HepG2 (cell line): Measurements from ENCODE around the gene AKAP9. TPM values are rescaled to one million over a fixed set of nuclear protein-coding genes. Genes with fewer than 3 reads are reported as not detected.

Experiments used
- ATAC-seq: fragments of 200-7000 bp; cut with Tn5 transposase; 3 replicates; pipeline ENCODE4 v1.9.1; 2020; ENCODE audit warnings: mild to moderate bottlenecking, moderate library complexity
- BruUV-seq: library from RNA; stranded (reverse); fragments of 400-500 nt; replicated peaks from 2 replicates; lab custom pipeline; 2021; lab: Mats Ljungman, UMichigan
- CTCF ChIA-PET: fragments of 300-600 bp; formaldehyde crosslinking; extraction: SDS; loops from one replicate; lab custom pipeline; 2021; ENCODE audit warnings: low total read pairs, inconsistent platforms, low intra/inter-chr PET ratio; lab: Yijun Ruan, JAX
- POLR2A ChIA-PET: fragments of 350-600 bp; sonication (Branson Sonifier 250); formaldehyde crosslinking; loops from one replicate; lab custom pipeline; 2020; ENCODE audit warnings: antibody characterized with exemption, inconsistent platforms; lab: Yijun Ruan, JAX
- DNase-seq: peaks from one replicate; pipeline ENCODE4 v3.0.0-alpha.2; 2015; ENCODE audit warnings: low spot score
- FAIRE-seq: peaks from 3 replicates; lab custom pipeline; 2011; peaks lifted over from hg19 to GRCh38; lab: Jason Lieb, UNC
- H2AFZ ChIP-seq: one replicate; pipeline ENCODE4 v1.6.1; 2011; ENCODE audit warnings: low read length, inconsistent platforms
- H3K27ac ChIP-seq: fragments of 300-600 bp; 3 replicates; pipeline ENCODE4 v1.8.0; 2011; ENCODE audit warnings: mixed run types, mild to moderate bottlenecking, mixed read lengths, low read length, inconsistent platforms; ENCODE audit not compliant: insufficient read depth; ENCODE audit errors: extremely low read length
- H3K27me3 ChIP-seq, 2 experiments: fragments of 200-600 bp in 1 of 2; 2 replicates in 1 of 2; 3 replicates in 1 of 2; pipeline versions ENCODE4 v1.6.0 to v1.8.0; 2011; ENCODE audit warnings: low read length in 2 of 2, mild to moderate bottlenecking in 2 of 2, moderate library complexity in 2 of 2, inconsistent platforms in 1 of 2; ENCODE audit not compliant: insufficient read depth in 2 of 2, control insufficient read depth in 1 of 2
- H3K36me3 ChIP-seq, 2 experiments: fragments of 200-600 bp in 1 of 2; replicated peaks in 1 of 2; 2 replicates in 1 of 2; 3 replicates in 1 of 2; pipeline versions ENCODE4 v1.5.1 to v1.8.0; 2011; ENCODE audit warnings: low read length in 2 of 2, inconsistent platforms in 1 of 2; ENCODE audit not compliant: insufficient read depth in 2 of 2, control insufficient read depth in 1 of 2
- H3K4me1 ChIP-seq: 2 replicates; pipeline ENCODE4 v1.5.1; 2012; ENCODE audit warnings: low read length, inconsistent platforms; ENCODE audit not compliant: insufficient read depth
- H3K4me2 ChIP-seq: 2 replicates; pipeline ENCODE4 v1.6.0; 2011; ENCODE audit warnings: low read depth, low read length, inconsistent platforms
- H3K4me3 ChIP-seq, 3 experiments: fragments of 200-600 bp in 1 of 3; sonication (generic), shearing (Covaris generic) in 1 of 3; replicated peaks in 1 of 3; 2 replicates each; pipeline ENCODE4 v1.5.1; 2011 to 2016; ENCODE audit warnings: low read length in 3 of 3, inconsistent platforms in 2 of 3, low read depth in 2 of 3, mild to moderate bottlenecking in 2 of 3, control low read depth in 1 of 3, mixed read lengths in 1 of 3; ENCODE audit not compliant: insufficient read depth in 1 of 3
- H3K79me2 ChIP-seq: one replicate; pipeline ENCODE4 v1.6.1; 2011; ENCODE audit warnings: low read length, inconsistent platforms; ENCODE audit not compliant: insufficient read depth
- H3K9ac ChIP-seq: 2 replicates; pipeline ENCODE4 v1.6.0; 2011; ENCODE audit warnings: mild to moderate bottlenecking, low read depth, low read length, inconsistent platforms; ENCODE audit not compliant: insufficient read depth
- H3K9me3 ChIP-seq: 2 replicates; pipeline ENCODE4 v1.5.1; 2012; ENCODE audit warnings: mild to moderate bottlenecking, low read length
- H4K20me1 ChIP-seq: 2 replicates; pipeline ENCODE4 v1.6.0; 2011; ENCODE audit warnings: inconsistent platforms, mild to moderate bottlenecking, low read length, moderate library complexity; ENCODE audit not compliant: insufficient read depth
- ARNTL ChIP-seq: sonication (generic); formaldehyde crosslinking; IDR thresholded peaks from 2 replicates; pipeline ENCODE4 v1.4.0; 2020; ENCODE audit warnings: mild to moderate bottlenecking, missing genetic modification reagents
- KLF6 ChIP-seq: IDR thresholded peaks from 2 replicates; pipeline ENCODE4 v1.8.0; 2016; ENCODE audit warnings: missing biosample characterization, missing genetic modification reagents
- NR2F6 ChIP-seq, 2 experiments: IDR thresholded peaks; 2 replicates each; pipeline ENCODE4 v1.6.1; 2016; ENCODE audit warnings: antibody characterized with exemption in 1 of 2, mild to moderate bottlenecking in 1 of 2
- RFXANK ChIP-seq: IDR thresholded peaks from 2 replicates; pipeline ENCODE4 v1.6.1; 2016
- TEAD2 ChIP-seq: sonication (generic); formaldehyde crosslinking; IDR thresholded peaks from 2 replicates; pipeline ENCODE4 v1.9.0; 2021; ENCODE audit warnings: missing genetic modification reagents
- ZBTB3 ChIP-seq: sonication (generic); formaldehyde crosslinking; IDR thresholded peaks from 2 replicates; pipeline ENCODE4 v1.4.0; 2020; ENCODE audit warnings: low read depth, mild to moderate bottlenecking, moderate library complexity, missing genetic modification reagents, borderline replicate concordance
- ZNF652 ChIP-seq: IDR thresholded peaks from 2 replicates; pipeline ENCODE4 v1.6.1; 2016; ENCODE audit warnings: low read depth, borderline replicate concordance
- WGBS: methylation state at CpG from one replicate; pipeline ENCODE4 v1.1.6; 2017; ENCODE audit warnings: low lambda C conversion rate; 5-methylcytosine and 5-hydroxymethylcytosine counted together
- in situ Hi-C: cut with HindIII; loops from 2 replicates; pipeline ENCODE4 v1.10.0; 2017; ENCODE audit warnings: low pct_unique_long_range_greater_than_20kb; ENCODE audit not compliant: extremely low pct_ligation_motif_present
- intact Hi-C: fragments of 100-400 bp; cut with micrococcal nuclease; formaldehyde crosslinking; loops from one replicate; pipeline ENCODE4 v1.10.0; 2022; ENCODE audit not compliant: unreplicated experiment
- polyA plus RNA-seq, 8 experiments: library from polyadenylated mRNA; depleted of rRNA in 3 of 8; stranded (reverse) in 7 of 8; unstranded in 1 of 8; fragments of >200 nt; fragmentation: Illumina TruSeq in 4 of 8; extraction: Trizol in 4 of 8; gene quantifications; 2 replicates each; pipeline versions ENCODE4 v1.2.1 to v1.2.3, GENCODE V29; 2011 to 2016; ENCODE audit warnings: low read depth in 4 of 8, missing spikeins in 1 of 8, mixed read lengths in 1 of 8; ENCODE audit not compliant: insufficient read depth in 1 of 8
- total RNA-seq, 5 experiments: library from RNA; depleted of rRNA; stranded (reverse); fragments of >200 nt; fragmentation: Illumina TruSeq; extraction: Trizol; gene quantifications; 2 replicates each; pipeline ENCODE4 v1.2.3, GENCODE V29; 2016; ENCODE audit warnings: low read depth in 1 of 5
- TF ChIP-seq, protein P1 (sequence below), 2 experiments: sonication (generic) in 1 of 2; formaldehyde crosslinking in 1 of 2; IDR thresholded peaks; 2 replicates each; pipeline versions ENCODE4 v1.6.1 to v1.9.0; 2014 to 2022; ENCODE audit warnings: antibody characterized with exemption in 1 of 2, borderline replicate concordance in 1 of 2, inconsistent platforms in 1 of 2, low read depth in 1 of 2, missing genetic modification reagents in 1 of 2
- TF ChIP-seq, protein P2 (sequence below): sonication (generic); formaldehyde crosslinking; IDR thresholded peaks from 2 replicates; pipeline ENCODE4 v1.8.0; 2022; ENCODE audit warnings: missing genetic modification reagents, low read depth, mild to moderate bottlenecking, borderline replicate concordance
- TF ChIP-seq, protein P3 (sequence below): sonication (generic); formaldehyde crosslinking; IDR thresholded peaks from 2 replicates; pipeline ENCODE4 v1.5.1; 2020; ENCODE audit warnings: mild to moderate bottlenecking, moderate library complexity, missing genetic modification reagents
- TF ChIP-seq, protein P4 (sequence below): sonication (generic); formaldehyde crosslinking; IDR thresholded peaks from 2 replicates; pipeline ENCODE4 v1.5.0; 2020; ENCODE audit warnings: missing genetic modification reagents

The AKAP9 gene
- total and polyA plus RNA-seq, 2 of the 13 experiments (the other 11 are each of a cell fraction or from before 2014, with no cell fraction given) = 27.6 to 33.1 TPM

DNA sequence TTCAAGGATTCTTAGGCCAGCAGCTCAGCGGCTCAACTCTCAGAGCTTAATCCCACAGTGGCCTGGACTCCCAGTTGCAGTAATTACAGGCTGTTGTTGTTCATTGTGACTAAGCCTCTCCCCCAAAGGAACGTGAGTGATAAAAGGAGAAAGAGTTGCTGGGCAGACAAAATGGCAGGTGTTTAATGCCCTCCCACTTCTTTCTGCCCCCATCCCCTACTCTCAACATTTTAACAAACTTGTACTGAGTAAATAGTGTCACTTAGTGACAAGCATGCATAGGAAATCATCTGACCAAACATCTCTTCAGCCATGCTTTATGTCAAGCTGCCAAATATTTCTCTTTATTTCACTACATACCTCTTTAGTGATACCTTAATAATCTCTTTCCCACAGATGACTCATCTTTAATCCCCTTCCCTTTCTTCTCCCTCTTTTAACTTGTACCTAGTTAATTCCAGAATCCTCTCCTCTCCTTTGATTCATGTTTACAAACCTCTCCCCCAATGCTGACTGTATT lies 47.8 kb upstream of the AKAP9 start:
- Histone ChIP-seq H3K27ac (no peak overlapping the region), H3K9me3 (no peaks in the 10 kb centered on the region), H4K20me1 (no peaks in the 10 kb centered on the region), H3K4me1 (no peaks in the 10 kb centered on the region), H3K36me3 (no peaks in the 10 kb centered on the region), H3K4me2 (no peak overlapping the region), H3K4me3 (no peak overlapping the region), H3K9ac (no peak overlapping the region), H2AFZ (no peak overlapping the region), H3K79me2 (no peaks in the 10 kb centered on the region), H3K27me3 (no peaks in the 10 kb centered on the region)
- DNase-seq (no peak), FAIRE-seq (no peak), ATAC-seq (no peak)
- no TSS peak for BruUV-seq
- WGBS = 0% methylated on average over 2 of the region's 2 CpGs
- intact Hi-C loops = no loop called here
- ChIA-PET CTCF (no interaction called here), POLR2A (no interaction called here)
- TF ChIP-seq RFXANK (CRISPR knock-in tag) = no peak
- no peak for TF ChIP-seq NR2F6 (IDR thresholded peaks at IDR 0.05)
- no peak for TF ChIP-seq NR2F6 (CRISPR knock-in tag; IDR thresholded peaks at IDR 0.05)
- TF ChIP-seq TEAD2 (CRISPR knock-in tag) = no peak
- TF ChIP-seq ARNTL (CRISPR knock-in tag) = no peak
- TF ChIP-seq, protein P1, sequence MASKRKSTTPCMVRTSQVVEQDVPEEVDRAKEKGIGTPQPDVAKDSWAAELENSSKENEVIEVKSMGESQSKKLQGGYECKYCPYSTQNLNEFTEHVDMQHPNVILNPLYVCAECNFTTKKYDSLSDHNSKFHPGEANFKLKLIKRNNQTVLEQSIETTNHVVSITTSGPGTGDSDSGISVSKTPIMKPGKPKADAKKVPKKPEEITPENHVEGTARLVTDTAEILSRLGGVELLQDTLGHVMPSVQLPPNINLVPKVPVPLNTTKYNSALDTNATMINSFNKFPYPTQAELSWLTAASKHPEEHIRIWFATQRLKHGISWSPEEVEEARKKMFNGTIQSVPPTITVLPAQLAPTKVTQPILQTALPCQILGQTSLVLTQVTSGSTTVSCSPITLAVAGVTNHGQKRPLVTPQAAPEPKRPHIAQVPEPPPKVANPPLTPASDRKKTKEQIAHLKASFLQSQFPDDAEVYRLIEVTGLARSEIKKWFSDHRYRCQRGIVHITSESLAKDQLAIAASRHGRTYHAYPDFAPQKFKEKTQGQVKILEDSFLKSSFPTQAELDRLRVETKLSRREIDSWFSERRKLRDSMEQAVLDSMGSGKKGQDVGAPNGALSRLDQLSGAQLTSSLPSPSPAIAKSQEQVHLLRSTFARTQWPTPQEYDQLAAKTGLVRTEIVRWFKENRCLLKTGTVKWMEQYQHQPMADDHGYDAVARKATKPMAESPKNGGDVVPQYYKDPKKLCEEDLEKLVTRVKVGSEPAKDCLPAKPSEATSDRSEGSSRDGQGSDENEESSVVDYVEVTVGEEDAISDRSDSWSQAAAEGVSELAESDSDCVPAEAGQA (IDR thresholded peaks at IDR 0.05; ENCODE audit: low read depth) = no peak
- TF ChIP-seq, protein P1 (CRISPR knock-in tag; IDR thresholded peaks at IDR 0.05; ENCODE audit: borderline replicate concordance) = no peak
- TF ChIP-seq, protein P2, sequence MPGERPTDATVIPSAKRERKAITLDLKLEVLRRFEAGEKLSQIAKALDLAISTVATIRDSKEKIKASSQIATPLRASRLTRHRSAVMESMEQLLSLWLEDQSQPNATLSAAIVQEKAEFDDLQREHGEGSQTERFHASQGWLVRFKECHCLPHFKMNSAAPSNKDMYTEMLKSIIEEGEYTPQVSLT = no peak
- TF ChIP-seq KLF6 (CRISPR knock-in tag) = no peak
- TF ChIP-seq, protein P3, sequence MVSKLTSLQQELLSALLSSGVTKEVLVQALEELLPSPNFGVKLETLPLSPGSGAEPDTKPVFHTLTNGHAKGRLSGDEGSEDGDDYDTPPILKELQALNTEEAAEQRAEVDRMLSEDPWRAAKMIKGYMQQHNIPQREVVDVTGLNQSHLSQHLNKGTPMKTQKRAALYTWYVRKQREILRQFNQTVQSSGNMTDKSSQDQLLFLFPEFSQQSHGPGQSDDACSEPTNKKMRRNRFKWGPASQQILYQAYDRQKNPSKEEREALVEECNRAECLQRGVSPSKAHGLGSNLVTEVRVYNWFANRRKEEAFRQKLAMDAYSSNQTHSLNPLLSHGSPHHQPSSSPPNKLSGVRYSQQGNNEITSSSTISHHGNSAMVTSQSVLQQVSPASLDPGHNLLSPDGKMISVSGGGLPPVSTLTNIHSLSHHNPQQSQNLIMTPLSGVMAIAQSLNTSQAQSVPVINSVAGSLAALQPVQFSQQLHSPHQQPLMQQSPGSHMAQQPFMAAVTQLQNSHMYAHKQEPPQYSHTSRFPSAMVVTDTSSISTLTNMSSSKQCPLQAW (CRISPR knock-in tag) = no peak
- no peak for TF ChIP-seq ZBTB3
- TF ChIP-seq ZNF652 (CRISPR knock-in tag) = no peak
- TF ChIP-seq, protein P4, sequence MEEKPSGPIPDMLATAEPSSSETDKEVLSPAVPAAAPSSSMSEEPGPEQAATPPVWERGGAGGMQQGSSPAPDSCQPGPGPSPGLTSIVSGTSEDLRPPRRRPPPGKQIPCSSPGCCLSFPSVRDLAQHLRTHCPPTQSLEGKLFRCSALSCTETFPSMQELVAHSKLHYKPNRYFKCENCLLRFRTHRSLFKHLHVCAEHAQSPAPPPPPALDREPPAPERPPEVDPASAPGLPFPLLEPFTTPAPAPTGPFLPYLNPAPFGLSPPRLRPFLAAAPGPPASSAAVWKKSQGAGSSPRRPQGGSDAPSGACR (CRISPR knock-in tag) = no peak
- in situ Hi-C loops = no loop called here
